Stomach (tissue), 9 donors: ENCODE results near the gene BCL2L1. TPM values are rescaled to one million over a fixed set of nuclear protein-coding genes. Genes with fewer than 3 reads are reported as not detected.

Experiments
- DNase-seq, 2 donors: peaks; one replicate each; pipeline versions ENCODE4 v3.0.0 to v3.0.0-alpha.2; 2013 to 2019
- H3K27ac ChIP-seq, 5 donors: fragments of 200-600 bp in 4 of 5; sonication (generic) in 4 of 5; one replicate each; pipeline ENCODE4 v1.5.1; 2013 to 2019; ENCODE audit warnings: mild to moderate bottlenecking in 1 of 5, moderate library complexity in 1 of 5
- H3K27me3 ChIP-seq, 3 donors: fragments of 200-600 bp; sonication (generic); one replicate each; pipeline ENCODE4 v1.5.1; 2017 to 2019; ENCODE audit warnings: mixed run types in 1 of 3
- H3K36me3 ChIP-seq, 4 donors: fragments of 200-600 bp; sonication (generic); 1 replicate in 3 of 4; 2 replicates in 1 of 4; pipeline ENCODE4 v1.5.1; 2016 to 2019
- H3K4me1 ChIP-seq, 4 donors: fragments of 200-600 bp; sonication (generic); one replicate each; pipeline ENCODE4 v1.5.1; 2016 to 2019
- H3K4me3 ChIP-seq, 4 donors: fragments of 200-600 bp; sonication (generic) in 3 of 4; one replicate each; pipeline ENCODE4 v1.5.1; 2016 to 2019; ENCODE audit warnings: mild to moderate bottlenecking in 1 of 4
- H3K9me3 ChIP-seq, 4 donors: fragments of 200-600 bp; sonication (generic); one replicate each; pipeline ENCODE4 v1.5.1; 2016 to 2019
- CTCF ChIP-seq, 7 experiments: fragments of 450-650 bp in 4 of 7; fragments of 200-600 bp in 3 of 7; sonication (generic) in 3 of 7; IDR thresholded peaks; one replicate each; pipeline ENCODE4 v1.5.1; 2016 to 2019; ENCODE audit warnings: antibody characterized with exemption in 7 of 7, control low read depth in 2 of 7, mild to moderate bottlenecking in 1 of 7
- EP300 ChIP-seq: sonication (generic); formaldehyde crosslinking; IDR thresholded peaks from one replicate; pipeline ENCODE4 v1.6.1; 2017; ENCODE audit warnings: antibody characterized with exemption
- POLR2A ChIP-seq, 4 donors: fragments of 450-650 bp; IDR thresholded peaks; one replicate each; pipeline ENCODE4 v1.6.1; 2016; ENCODE audit warnings: antibody characterized with exemption in 4 of 4, control low read depth in 2 of 4, mild to moderate bottlenecking in 1 of 4, moderate library complexity in 1 of 4
- POLR2AphosphoS5 ChIP-seq, 3 donors: sonication (generic); formaldehyde crosslinking; IDR thresholded peaks; one replicate each; pipeline ENCODE4 v1.6.1; 2016; ENCODE audit warnings: antibody characterized with exemption in 3 of 3
- WGBS, 5 donors: extraction: QIAGEN DNeasy Blood & Tissue Kit in 3 of 5; methylation state at CpG; one replicate each; pipeline versions ENCODE4 v1.1.5 to v1.1.7; 2013 to 2018; 5-methylcytosine and 5-hydroxymethylcytosine counted together
- intact Hi-C: fragments of 100-400 bp; cut with DNase I; formaldehyde crosslinking; loops from one replicate; pipeline ENCODE4 v1.15.1; 2023; ENCODE audit warnings: low total_unique reads
- polyA plus RNA-seq, 3 donors: library from polyadenylated mRNA; stranded (reverse); fragments of 200-250 nt; gene quantifications; one replicate each; pipeline ENCODE4 v1.2.3, GENCODE V29; 2013
- total RNA-seq, 5 donors: library from RNA; depleted of rRNA; stranded (reverse); fragments of >200 nt; gene quantifications; one replicate each; pipeline versions ENCODE4 v1.1.0 to v1.2.3, GENCODE V29; 2014 to 2016
- donor health status: healthy with polysubstance abuse.
- donor health status: Bipolar disorder and iron deficiency.
- donor health status: healthy.

BCL2L1 gene
- total and polyA plus RNA-seq, 8 donors: 47.1 to 210 (median 70.8) TPM

GRCh38 chr20:31707258-31707615 lies 15.4 kb downstream of the BCL2L1 start:
- WGBS, 5 donors: 91 to 96% (median 94%) methylated on average over 5 of the region's 5 CpGs
- H3K9me3 ChIP-seq: no peaks in the 10 kb centered on the region
- intact Hi-C loops: no loop called here
- H3K4me3 ChIP-seq: no peak overlapping the region
- peaks cover 69 to 89% (median 84%) of the 10 kb centered on the region in 4 donors for H3K4me1 ChIP-seq
- no peak for TF ChIP-seq POLR2AphosphoS5 (IDR thresholded peaks at IDR 0.05)
- TF ChIP-seq EP300: no peak
- no peak for TF ChIP-seq CTCF (IDR thresholded peaks at IDR 0.05)
- peak overlapping the region; percentile 23 to 100 (median 98) for H3K27ac ChIP-seq
- H3K36me3 ChIP-seq: peaks cover 18 to 60% (median 36%) of the 10 kb centered on the region in 4 donors
- H3K27me3 ChIP-seq: no peaks in the 10 kb centered on the region
- no peak for DNase-seq

- Histone ChIP-seq H3K27ac (peak overlapping the region; percentile 23 to 100 (median 98)), H3K27me3 (no peaks in the 10 kb centered on the region), H3K4me3 (no peak overlapping the region), H3K9me3 (no peaks in the 10 kb centered on the region), H3K36me3 (peaks cover 18 to 62% (median 39%) of the 10 kb centered on the region in 4 donors), H3K4me1 (peaks cover 64 to 89% (median 84%) of the 10 kb centered on the region in 4 donors)
- WGBS, 5 donors: 52 to 71% (median 61%) methylated on average over 2 of the region's 2 CpGs
- intact Hi-C loops: no loop called here
- TF ChIP-seq EP300 (no peak), CTCF (IDR thresholded peaks at IDR 0.05) (no peak), POLR2A (IDR thresholded peaks at IDR 0.05) (no peak), POLR2AphosphoS5 (IDR thresholded peaks at IDR 0.05) (no peak)
- DNase-seq: peak in 1 of 2 donors; percentile 41
Measured at GRCh38 chr20:31706607-31707257, 15.9 kb downstream of the BCL2L1 start.

GRCh38 chr20:31705598-31706597 lies 16.8 kb downstream of the BCL2L1 start:
- Histone ChIP-seq H3K9me3 (no peaks in the 10 kb centered on the region), H3K27ac (peak overlapping the region; percentile 63 to 100 (median 98)), H3K36me3 (peaks cover 18 to 59% (median 39%) of the 10 kb centered on the region in 4 donors), H3K4me3 (no peak overlapping the region), H3K4me1 (peaks cover 56 to 85% (median 78%) of the 10 kb centered on the region in 4 donors), H3K27me3 (no peaks in the 10 kb centered on the region)
- no peak for DNase-seq
- TF ChIP-seq EP300 (no peak), POLR2A (IDR thresholded peaks at IDR 0.05) (no peak), POLR2AphosphoS5 (IDR thresholded peaks at IDR 0.05) (no peak), CTCF (IDR thresholded peaks at IDR 0.05) (no peak)
- WGBS, 5 donors: 37 to 54% (median 43%) methylated on average over 4 of the region's 4 CpGs
- intact Hi-C loops: no loop called here

GRCh38 chr20:31705191-31705590 lies 17.5 kb downstream of the BCL2L1 start:
- H3K27ac ChIP-seq: peak overlapping the region; percentile 63 to 100 (median 98)
- peaks cover 52 to 85% (median 76%) of the 10 kb centered on the region in 4 donors for H3K4me1 ChIP-seq
- H3K9me3 ChIP-seq: no peaks in the 10 kb centered on the region
- DNase-seq: no peak
- peaks cover 17 to 58% (median 39%) of the 10 kb centered on the region in 4 donors for H3K36me3 ChIP-seq
- intact Hi-C loops: no loop called here
- no peaks in the 10 kb centered on the region for H3K27me3 ChIP-seq
- H3K4me3 ChIP-seq: no peak overlapping the region
- TF ChIP-seq EP300 (no peak), POLR2A (IDR thresholded peaks at IDR 0.05) (no peak), POLR2AphosphoS5 (IDR thresholded peaks at IDR 0.05) (no peak), CTCF (IDR thresholded peaks at IDR 0.05) (no peak)
